ENCODE measurements around the gene CROCC. TPM values are rescaled to one million over a fixed set of nuclear protein-coding genes. Genes with fewer than 3 reads are reported as not detected.
A peak's percentile ranks its signal among the peaks of the same experiment; 100 is the strongest.
"Not testable (repeated sequence)": the region's sequence is repeated elsewhere in the genome, so short reads cannot be mapped to it uniquely, and the experiment has no call there.

The CROCC gene
- total RNA-seq, 2 donors from 2014 or later, result 28.4 to 35.5 TPM

DNA sequence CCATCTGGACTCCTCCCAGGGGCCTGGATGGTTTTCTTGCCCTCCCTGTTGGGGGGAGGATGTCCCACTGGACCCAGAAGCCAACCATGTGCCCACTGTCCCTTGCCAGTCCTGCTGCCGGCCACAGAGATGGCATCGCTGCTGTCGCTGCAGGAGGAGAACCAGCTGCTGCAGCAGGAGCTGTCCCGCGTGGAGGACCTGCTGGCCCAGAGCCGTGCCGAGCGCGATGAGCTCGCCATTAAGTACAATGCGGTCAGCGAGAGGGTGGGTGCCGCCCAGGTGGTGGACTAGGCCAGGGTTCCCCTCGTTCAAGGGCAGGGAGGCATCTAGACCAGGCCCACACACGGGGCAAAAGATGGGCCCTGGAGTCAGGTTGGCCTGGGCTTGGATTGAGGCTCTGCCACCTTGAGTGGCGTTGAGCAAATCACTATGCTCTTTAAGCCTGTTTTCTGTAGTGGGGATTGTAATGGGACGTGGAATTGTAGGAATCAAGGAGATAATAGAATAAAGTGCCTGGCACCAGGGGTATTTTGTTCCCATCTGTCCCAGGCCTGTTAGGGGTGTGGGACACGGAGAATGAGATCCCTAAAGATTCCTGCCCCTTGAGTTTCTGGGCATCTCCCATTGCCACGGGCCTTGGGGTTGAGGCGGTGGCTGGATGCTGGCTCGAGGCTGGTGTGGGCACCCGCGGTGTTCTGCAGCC is 2.6 kb downstream of the CROCC start:
- DNase-seq (ENCODE audit: low spot score in 2 of 2), result peak in 1 of 2 donors; percentile 56
- no peak for ATAC-seq
- Mint-ChIP-seq H3K9me3 (no peaks in the 10 kb centered on the region), H3K27ac (peak overlapping the region in 1 of 2 donors; percentile 12), H3K36me3 (no peaks in the 10 kb centered on the region)

DNA sequence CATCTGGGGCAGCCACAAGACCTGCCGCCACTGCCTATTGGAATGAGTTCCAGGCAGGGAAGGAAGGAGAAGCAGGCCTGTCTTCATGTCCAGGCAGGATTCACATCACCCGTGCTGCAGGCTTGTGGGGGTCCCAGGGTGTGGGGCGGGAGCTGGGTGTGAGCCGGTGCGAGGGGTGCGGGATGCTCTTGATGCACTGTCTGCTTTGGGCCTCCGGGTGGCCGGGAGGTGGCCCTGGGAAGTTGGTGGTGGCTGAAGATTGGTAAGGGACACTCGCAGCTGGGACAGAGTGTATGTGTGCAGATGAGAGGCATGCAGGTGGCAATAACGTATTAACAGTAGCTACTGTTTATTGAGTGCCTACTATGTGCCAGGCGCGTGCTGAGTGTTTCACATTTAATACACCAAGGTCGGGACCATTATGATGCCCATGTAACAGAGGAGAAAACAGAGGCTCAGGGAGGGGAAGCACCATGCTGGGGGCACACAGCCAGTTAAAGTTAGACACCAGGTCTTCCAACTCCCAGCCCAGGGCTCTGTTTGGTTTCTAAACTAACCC is 3.3 kb downstream of the CROCC start:
- Mint-ChIP-seq H3K36me3 (no peaks in the 10 kb centered on the region), H3K27ac (peak overlapping the region in 1 of 2 donors; percentile 9), H3K9me3 (no peaks in the 10 kb centered on the region)
- ATAC-seq, result no peak
- DNase-seq (ENCODE audit: low spot score in 2 of 2), result no peak

- ATAC-seq (no peak), DNase-seq (ENCODE audit: low spot score in 2 of 2) (peak in 1 of 2 donors; percentile 58)
- no peaks in the 10 kb centered on the region for H3K9me3 Mint-ChIP-seq
- no peaks in the 10 kb centered on the region for H3K36me3 Mint-ChIP-seq
- peak overlapping the region in 1 of 2 donors; percentile 9 for H3K27ac Mint-ChIP-seq
Measured at GRCh38 chr1:16925635-16926490, 4.1 kb downstream of the CROCC start.

DNA sequence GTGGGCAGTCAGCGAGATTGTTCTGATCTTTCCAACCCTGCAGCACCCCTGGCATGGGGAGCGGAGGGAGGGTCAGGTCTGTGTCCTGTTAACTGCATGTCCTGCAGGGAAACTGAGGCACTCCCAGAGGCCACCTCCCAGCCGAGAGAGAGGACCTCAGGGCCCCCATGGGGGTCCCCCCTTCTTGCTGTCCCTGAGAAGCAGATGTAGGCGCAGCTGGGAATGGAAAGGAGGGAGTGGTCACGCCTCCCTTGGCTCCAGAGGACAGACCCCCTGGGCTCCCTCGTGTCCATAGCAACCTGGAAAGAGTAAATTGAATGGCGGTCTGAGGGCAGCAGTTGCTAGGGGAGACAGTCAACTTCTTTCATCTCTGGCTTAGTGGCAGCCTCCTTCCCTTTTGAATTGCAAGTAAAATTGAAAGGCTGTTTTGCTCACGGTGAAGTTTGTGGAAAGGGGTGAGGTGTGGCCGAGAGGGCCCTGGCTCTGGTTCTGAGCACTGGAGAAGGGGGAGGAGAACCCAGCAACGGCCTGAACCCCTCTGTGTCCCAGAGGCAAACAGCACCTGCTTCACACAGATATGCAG is 4.9 kb downstream of the CROCC start:
- H3K36me3 Mint-ChIP-seq, result no peaks in the 10 kb centered on the region
- peak overlapping the region in 1 of 2 donors; percentile 25 for H3K27ac Mint-ChIP-seq
- ATAC-seq (no peak), DNase-seq (ENCODE audit: low spot score in 2 of 2) (no peak)
- no peaks in the 10 kb centered on the region for H3K9me3 Mint-ChIP-seq

DNA sequence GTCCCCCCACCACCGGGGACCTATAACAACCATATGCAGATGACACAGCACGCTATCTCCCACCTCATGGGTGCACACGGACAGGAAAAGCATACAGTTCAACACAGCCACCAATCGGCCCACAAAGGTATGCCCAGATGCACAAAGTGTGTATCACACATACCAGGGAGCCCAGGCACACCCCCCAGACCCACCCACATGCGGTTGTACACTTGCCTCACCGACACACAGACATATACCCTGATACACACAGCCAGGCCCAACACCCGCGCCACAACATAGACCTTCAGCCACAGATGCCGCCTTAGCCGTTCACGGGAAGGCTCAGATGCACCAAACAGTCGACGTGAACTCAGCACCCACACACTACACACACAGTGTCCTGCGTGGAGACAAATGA is 5.5 kb downstream of the CROCC start:
- no peak for DNase-seq (ENCODE audit: low spot score in 2 of 2)

GRCh38 chr1:16927711-16928485 is 6.2 kb downstream of the CROCC start:
- Mint-ChIP-seq H3K36me3 (no peaks in the 10 kb centered on the region), H3K9me3 (no peaks in the 10 kb centered on the region), H3K27ac (peak overlapping the region in 1 of 2 donors; percentile 59)
- DNase-seq (ENCODE audit: low spot score in 2 of 2), result no peak
- peak in 1 of 2 donors; percentile 19 for ATAC-seq

More for the DNA sequence above, 5.5 kb downstream of the CROCC start:
- peak overlapping the region in 1 of 2 donors; percentile 25 for H3K27ac Mint-ChIP-seq
- H3K9me3 Mint-ChIP-seq, result no peaks in the 10 kb centered on the region
- ATAC-seq, result peak in 1 of 2 donors; percentile 4
- H3K36me3 Mint-ChIP-seq, result no peaks in the 10 kb centered on the region

GRCh38 chr1:16929146-16930041 is 7.7 kb downstream of the CROCC start:
- H3K36me3 Mint-ChIP-seq, ATAC-seq: not testable (repeated sequence)

DNA sequence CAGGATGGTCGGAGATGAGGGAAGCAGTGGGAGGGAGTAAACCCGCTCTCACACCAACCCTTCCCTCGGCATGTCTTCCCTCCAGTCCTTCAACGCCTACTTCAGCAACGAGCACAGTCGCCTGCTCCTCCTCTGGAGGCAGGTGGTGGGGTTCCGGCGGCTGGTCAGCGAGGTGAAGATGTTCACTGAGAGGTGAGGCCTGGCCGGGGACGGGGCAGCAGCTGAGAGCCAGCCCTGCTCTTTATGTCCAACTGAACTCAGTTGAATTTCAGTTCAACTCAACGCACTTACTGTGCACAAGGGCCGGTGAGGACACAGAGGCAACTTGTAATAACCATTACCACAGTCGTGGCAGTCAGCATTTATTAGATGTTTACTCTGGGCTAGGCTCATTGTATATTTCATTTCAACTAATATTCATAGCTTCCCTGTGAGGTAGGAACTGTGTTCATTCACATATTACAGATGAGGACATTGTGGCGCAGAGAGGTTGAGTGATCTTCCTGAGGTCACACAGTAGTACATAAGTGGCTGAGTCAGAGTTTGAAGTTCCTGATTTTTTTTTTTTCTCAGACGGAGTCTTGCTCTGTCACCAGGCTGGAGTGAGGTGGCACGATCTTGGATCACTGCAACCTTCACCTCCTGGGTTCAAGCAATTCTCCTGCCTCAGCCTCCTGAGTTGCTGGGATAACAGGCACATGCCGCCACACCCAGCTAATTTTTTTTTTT is 9.6 kb downstream of the CROCC start:
- H3K36me3 Mint-ChIP-seq, result not testable (repeated sequence)

More at GRCh38 chr1:16929146-16930041, 7.7 kb downstream of the CROCC start:
- not testable (repeated sequence) for DNase-seq (ENCODE audit: low spot score in 2 of 2); H3K9me3 Mint-ChIP-seq; H3K27ac Mint-ChIP-seq

DNA sequence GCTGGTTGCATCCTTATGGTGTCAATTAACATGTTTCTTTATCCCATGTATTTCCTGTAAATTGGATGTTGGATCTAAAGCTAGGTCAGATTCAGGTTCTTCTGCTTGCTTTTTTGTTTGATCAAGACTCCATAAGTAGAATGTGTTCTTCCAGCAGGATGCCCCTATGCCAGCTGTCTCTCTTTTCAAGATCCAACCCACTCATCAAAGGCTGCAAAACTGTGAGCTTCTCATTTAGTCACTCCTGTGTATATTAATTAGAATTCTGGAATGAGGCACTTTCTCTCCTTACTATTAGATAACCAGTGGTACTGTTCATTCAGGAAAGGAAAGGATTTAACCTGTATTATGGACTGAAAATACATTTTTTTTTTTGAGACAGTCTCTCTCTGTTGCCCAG is 12.2 kb downstream of the CROCC start:
- H3K27ac Mint-ChIP-seq, result peak overlapping the region in 1 of 2 donors; percentile 21
- not testable (repeated sequence) for H3K36me3 Mint-ChIP-seq; DNase-seq (ENCODE audit: low spot score in 2 of 2); ATAC-seq; H3K9me3 Mint-ChIP-seq

More for the DNA sequence above, 9.6 kb downstream of the CROCC start:
- peak overlapping the region in 1 of 2 donors; percentile 3 for H3K27ac Mint-ChIP-seq
- DNase-seq (ENCODE audit: low spot score in 2 of 2); H3K9me3 Mint-ChIP-seq; ATAC-seq: not testable (repeated sequence)

DNA sequence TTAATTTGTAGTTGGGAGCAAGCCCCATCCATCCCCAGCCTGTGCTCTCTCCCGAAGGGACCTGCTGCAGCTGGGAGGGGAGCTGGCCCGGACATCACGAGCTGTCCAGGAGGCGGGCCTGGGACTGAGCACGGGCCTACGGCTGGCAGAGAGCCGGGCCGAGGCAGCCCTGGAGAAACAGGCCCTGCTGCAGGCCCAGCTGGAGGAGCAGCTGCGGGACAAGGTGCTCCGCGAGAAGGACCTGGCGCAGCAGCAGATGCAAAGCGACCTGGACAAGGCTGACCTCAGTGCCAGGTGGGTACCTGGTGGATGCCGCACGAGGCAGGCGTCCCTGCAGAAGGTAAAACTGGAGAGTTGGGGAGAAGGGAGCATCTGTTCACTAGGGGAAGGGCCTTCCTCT is 14.8 kb downstream of the CROCC start:
- H3K27ac Mint-ChIP-seq; ATAC-seq; H3K9me3 Mint-ChIP-seq; DNase-seq (ENCODE audit: low spot score in 2 of 2); H3K36me3 Mint-ChIP-seq: not testable (repeated sequence)

DNA sequence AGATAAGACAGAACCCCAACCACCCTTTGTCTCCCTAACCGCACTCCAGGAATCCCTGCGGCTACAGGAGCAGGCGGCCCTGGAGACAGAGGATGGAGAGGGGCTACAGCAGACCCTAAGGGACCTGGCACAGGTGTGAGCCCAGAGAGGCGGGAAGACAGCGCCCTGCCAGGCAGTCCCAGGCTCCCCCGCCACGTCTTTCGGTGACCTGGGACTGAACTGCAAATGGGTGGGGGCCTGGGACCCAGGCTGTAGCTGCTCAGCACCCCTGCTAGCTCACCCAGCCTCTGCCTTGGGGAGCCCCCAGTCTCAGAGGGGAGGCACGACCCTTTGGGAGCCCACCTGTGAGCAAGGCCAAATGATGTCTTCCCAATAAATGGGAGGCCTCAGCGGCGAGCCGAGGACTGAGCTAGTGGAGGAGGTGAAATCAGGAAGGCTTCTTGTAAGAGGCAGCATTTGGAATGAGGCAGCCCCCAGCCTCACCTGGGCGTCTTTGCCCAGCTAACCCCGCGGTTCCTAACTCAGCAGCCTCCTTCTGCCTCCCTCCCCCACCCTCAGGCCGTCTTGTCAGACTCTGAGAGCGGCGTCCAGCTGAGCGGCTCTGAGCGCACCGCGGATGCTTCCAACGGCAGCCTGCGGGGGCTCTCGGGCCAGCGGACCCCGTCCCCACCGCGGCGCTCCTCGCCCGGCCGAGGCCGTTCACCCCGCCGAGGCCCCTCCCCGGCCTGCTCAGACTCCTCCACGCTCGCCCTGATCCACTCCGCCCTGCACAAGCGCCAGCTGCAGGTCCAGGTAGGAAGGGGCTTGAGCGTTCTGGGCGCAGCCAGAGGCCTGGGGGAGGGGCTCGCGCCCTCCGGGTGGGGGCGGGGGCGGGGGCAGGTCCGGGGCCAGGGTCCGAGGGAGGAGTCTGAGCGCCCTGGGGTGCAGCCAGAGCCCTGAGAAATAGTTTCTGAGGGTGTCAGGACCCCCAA is 16.9 kb downstream of the CROCC start:
- Mint-ChIP-seq H3K36me3 (no peaks in the 10 kb centered on the region), H3K27ac (peak overlapping the region in 1 of 2 donors; percentile 68), H3K9me3 (no peaks in the 10 kb centered on the region)
- peak in 1 of 2 donors; percentile 40 for ATAC-seq
- DNase-seq (ENCODE audit: low spot score in 2 of 2), result no peak

DNA sequence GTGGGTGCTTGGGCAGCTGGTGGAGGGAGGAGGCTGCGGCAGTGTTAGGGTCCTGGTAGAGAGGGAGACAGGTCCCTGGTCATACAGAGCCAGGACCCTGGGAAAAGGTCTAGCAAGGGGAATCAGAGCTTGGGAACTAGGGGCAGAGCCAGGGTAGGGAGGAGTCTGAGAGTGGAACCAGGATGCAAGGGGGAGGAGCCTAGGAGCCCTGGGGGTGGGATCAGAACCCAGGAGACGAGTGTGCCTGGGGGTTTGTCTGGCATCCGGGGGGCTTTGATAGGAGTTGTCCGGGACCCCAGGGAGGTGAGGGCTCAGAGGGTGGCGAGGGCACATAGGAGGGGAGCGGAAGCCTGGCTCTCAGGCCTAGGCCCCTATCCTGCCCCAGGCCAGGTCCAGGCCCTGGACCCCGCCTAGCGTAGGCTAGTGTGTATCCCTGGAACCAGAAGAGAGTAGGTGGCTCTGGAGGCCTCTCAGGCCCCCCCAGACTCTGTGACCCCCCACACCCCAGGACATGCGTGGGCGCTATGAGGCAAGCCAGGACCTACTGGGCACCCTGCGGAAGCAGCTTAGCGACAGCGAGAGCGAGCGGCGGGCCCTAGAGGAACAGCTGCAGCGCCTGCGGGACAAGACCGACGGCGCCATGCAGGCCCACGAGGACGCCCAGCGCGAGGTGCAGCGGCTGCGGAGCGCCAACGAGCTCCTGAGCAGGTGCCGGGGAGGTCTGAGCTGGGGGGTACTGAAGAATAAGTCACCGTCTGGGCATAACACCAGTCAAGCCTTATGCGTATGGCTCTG is 17.9 kb downstream of the CROCC start:
- not testable (repeated sequence) for H3K9me3 Mint-ChIP-seq; H3K27ac Mint-ChIP-seq; H3K36me3 Mint-ChIP-seq; DNase-seq (ENCODE audit: low spot score in 2 of 2)
- peak; percentile 12 to 23 for ATAC-seq

DNA sequence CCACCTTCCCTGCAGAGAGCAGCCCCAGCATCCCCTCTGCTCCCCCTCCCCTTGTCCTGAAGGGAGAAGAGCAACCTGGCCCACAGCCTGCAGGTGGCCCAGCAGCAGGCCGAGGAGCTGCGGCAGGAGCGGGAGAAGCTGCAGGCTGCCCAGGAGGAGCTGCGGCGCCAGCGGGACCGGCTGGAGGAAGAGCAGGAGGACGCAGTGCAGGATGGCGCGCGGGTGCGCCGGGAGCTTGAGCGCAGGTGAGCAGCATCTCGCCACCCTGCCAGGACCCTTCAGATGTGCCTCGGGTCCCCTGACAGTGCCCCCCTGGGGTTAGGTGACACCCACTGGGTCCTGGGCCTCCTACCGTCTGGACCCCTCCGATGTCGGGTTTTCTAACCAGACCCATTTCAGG is 22.3 kb downstream of the CROCC start:
- H3K27ac Mint-ChIP-seq, result peak overlapping the region in 1 of 2 donors; percentile 8
- H3K36me3 Mint-ChIP-seq, result no peaks in the 10 kb centered on the region
- DNase-seq (ENCODE audit: low spot score in 2 of 2), result no peak
- no peak for ATAC-seq
- no peaks in the 10 kb centered on the region for H3K9me3 Mint-ChIP-seq
